Measurements from ENCODE around the gene PSMG3.

The PSMG3 gene

DNA sequence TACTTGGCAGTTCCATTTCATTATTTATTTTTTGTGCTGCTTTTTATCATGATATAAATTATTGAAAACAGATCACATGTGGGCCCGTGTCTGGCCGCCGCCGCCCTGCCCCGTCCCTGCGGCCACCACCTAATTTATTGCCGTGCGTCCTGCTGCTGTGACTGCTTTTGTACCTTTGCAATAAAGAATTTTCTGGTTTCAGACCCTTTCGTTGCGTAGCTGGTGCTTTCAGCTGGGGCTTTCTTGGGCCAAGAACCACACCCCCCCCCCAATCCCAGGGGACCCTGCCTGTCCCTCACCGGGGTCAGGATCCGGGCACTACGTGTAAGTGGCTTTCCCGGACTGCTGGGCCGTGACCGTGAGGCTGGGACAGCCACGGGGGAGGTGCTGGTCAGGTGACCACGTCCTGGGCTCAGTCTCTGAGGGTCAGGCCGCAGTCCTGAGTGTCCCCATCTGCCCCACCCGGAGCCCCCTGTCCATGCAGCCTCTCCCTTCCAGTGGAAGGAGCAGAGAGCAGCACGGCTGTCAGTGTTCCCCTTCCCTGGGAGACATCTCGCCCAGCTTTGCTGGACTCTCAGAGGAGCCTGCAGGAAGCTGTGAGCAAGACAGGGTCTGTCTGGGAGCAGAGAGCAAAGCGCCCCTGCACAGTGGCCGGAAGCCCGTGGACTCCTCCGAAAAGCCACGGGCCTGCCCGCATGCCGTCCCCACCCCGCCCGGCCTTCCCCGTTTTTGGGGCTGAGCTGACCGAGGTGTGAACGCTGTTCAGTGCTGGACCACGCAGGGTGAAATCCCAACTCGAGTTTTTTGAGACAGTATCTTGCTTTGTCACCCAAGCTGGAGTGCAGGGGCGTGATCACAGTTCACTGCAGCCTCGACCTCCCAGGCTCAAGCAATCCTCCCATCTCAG is 26.7 kb downstream of the PSMG3 start:
- no peak for DNase-seq

DNA sequence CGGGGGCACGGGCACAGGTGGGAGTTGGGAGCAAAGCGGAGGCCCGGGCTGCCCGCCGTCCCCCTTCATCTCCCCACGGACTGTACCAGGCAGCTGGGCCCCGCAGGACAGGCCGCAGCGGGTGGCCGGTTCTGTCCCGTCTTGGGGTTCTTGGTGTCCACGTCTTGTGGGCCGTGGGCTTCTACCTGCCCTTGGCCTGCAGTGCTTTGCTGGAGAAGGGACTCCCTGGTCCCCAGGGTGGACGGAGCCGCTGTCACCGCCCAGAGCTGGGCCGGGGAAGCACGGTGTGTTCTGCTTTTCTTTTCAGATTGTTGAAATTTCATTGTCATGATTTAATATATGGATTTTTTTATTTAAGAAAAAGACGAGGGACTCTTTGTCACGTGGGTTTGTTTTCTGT is 27.5 kb downstream of the PSMG3 start:
- no peak for DNase-seq

DNA sequence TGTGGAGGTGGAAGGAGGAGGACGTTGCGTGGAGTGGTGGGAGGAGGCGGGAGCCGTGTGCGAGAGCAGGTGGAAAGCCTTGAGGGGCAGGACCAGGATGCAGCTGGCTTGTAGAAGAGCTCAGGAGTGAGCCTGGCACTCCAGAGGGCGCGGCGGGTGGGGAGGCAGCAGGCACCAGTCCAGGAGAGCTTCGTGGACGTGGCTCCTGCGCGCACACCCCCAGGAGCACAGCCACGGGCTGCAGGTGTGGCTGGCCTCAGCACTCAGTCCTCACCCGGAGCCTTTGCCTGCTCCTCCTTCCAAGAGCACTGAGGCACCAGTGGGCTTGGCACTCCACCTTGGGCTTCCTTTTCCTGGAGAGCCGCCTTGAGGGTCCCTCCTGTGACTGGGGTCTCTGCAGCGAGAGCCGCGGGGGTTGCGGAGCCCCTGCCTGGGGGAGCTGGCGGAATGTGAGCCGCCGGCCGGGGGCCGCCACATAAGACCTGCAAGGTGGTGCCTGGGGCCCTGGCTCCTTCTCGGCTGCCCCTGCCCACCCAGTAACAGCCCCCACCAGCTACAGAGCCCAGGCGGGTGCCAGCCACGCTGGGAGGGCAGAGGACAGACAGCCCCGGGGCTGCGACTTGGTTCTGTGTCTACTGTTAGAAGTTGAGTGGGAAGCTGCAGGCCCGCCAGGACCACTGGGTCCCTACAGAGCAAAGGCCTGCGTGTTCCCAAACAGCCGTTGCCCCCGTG is 28.2 kb downstream of the PSMG3 start:
- no peak for DNase-seq

DNA sequence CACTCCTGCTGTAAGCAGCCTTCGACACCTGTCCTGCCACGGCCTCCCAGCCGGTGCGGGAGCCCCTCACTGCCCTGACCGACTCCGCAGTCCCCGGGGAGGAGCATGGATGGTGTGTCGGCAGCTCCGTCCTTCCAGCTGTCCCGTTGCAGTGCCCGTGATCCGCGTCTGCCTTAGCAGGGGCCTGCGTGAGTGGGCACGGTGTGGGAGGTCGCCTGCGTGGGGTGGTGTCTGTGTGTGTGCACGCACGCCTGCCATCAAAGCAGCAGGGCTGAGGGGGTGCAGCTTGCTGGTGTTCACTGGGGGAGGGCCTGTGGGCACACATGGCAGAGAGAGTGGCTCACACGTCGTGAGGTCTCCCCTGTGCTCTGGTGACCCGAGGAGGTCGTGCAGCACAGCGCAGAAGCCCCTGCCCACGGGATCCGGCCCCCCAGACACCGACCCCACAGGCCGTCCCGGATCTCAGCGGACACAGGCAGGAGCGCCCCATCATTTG is 29.0 kb downstream of the PSMG3 start:
- no peak for DNase-seq

DNA sequence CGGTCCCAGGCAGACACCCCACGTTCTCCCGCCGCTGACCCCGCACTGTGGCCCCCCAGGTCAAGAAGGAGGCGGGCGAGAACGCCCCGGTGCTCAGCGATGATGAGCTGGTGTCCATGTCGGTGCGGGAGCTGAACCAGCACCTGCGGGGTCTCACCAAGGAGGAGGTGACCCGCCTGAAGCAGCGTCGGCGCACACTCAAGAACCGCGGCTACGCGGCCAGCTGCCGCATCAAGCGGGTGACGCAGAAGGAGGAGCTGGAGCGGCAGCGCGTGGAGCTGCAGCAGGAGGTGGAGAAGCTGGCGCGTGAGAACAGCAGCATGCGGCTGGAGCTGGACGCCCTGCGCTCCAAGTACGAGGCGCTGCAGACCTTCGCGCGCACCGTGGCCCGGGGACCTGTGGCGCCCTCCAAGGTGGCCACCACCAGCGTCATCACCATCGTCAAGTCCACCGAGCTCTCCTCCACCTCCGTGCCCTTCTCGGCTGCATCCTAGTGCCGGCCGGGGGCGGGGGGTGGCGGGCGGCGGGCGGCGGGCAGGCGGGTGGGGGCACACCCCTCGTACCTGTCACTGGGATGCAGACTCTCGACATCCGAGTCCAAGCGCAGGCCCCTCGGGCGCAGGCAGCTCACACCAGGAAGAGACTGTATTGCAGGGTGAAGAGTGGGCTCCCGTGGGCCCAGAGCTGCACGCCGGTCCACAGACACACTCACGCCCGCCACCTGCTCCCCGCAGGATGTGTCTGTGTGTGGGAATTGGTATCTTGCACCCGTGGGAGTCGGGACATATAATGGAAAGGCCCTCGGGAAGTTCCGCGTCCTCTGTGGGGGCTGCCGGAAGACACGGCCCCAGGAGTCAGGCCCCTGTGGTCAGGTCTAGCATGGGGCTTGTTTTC is 29.7 kb downstream of the PSMG3 start:
- no peak for DNase-seq

DNA sequence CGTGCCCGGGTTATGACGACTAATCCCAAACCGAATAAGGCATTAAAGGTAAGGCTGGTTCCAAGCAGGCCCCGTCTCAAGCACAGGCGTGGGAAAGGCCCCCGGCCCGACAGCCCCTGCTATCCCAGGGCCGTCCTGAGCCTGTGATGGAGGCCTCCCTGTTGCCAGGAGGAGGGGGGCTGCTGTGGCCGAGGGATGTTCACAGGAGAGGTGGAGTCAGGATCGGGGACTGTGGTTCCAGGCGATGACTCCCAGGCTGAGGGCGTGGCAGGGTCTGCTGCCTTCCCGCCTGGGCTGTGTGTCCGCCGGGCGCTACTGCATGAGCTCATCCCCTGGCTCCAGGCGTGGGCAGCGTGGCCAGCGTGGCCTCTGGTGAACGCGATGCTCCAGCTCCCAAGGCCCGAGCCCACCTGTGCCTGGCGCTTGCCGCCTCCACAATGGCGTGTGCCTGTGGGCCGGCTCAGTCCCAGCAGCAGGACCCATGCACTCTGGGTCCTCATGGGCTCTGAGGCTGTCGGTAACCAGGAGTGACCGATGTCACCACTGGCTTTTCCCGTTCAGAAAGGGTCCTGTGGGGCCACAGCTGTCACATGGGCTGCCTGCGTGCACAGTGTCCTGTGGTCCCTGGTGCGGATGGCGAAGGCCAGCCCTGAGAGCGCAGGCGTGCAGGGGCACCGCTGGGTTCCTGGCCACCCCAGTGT is 30.5 kb downstream of the PSMG3 start:
- no peak for DNase-seq

DNA sequence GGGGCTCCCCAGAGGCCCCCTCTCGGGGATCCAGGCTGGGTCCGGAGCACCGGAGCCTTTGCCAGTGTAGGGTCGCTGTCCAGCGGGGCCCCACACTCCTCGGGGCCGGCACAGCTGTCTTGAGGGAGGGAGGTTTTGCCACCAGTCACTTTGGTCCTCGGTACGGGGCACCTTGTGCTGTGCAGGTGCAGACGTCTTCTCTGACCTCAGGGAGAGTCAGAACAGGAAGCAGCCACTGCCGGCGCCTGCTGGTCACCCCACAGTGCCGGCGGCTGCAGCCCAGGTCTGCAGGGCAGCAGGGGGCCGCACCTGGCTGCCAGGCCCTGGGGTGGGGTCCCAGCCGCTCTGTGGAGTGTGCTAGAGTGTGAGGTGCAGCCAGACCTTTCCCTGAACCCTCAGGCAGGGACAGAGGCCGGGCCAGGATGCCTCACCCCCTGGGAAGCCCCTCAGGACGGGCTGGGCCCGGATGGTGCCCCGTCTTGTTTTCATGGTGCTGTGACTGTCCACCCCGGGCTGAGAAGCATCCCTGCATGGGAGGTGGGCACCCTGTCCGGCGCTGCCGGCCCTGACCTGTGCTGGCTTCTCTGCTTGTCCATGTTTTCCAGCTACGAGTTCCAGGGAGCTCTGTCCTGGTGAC is 31.2 kb downstream of the PSMG3 start:
- no peak for DNase-seq

DNA sequence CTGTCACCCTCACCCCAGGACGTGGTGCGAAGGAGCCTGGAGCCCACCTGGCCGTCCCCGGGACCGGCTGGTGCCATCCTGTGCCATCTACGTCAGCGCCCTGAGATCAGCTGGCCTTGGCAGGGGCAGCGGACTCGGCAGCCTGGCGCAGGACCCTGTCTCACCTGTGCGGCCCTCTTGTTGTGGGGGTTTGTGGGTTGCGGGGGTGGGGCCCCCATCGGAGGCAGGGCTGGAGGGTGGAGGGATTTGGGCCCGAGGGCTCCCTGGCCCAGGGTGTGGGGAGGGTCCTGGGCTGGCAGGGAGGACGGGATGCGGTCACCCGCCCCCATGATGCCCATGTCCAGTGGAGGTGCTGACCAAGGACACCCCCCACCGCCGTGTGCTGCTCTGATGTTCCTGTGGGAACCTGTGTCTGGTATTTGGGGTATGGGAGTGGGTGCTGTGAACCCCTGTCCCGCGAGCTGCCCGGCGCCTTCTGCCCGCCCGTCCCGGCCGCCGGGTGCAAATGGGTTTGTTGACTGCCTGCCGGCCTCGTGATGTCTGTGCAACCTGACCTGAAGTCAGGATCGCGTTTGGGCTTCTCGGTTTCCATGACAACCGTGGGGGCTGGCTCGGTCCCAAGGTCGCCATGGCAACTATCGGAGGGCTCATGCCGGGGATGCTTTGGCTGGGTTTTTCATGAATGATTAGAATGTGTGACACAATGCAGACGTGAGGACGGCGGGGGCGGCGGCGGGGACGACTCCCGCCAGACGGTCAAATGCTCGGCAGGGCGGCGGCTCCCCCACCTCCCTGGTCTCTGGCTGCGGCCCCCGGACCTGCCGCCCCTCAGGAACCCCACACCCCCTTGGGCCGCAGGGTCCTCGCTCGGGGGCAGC is 32.1 kb downstream of the PSMG3 start:
- DNase-seq, result no peak

DNA sequence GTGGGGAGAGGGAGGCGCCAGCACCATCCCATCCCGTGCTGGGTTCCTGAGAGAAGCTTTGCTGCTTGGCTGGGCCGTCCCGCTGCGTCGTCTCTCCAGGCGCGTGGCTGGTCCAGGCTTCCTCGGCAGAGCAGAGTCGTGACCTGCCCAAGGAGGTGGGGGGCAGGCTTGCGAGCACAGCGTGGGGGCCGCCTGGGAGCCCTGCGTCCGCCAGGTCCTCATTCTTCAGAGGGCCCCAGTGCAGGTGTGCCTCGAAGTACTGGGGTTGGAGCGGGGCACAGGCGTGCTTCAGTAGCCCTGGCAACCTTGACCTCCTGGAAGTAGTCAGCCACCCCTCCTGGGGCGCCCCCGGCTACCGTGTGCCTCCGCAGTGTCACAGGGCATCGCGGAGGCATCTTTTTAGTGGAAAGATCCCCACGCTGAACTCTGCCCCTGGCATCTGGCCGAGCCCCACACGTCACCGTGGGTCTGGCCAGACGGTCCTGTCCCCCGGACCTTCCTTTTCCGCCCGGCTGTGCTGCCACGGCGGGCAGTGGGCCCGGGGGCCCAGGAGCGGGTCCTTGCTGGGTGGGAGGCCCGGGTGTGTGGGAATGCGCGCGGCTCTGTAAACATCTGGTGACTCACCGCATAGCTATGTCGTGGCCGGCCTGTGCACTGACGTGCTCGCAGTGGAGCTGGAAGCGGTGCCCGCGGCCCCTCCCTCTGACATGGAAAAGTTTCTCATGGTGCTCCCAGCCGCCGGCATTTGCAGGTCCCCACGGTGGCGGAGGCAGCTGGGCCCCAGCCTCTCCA is 32.9 kb downstream of the PSMG3 start:
- no peak for DNase-seq

DNA sequence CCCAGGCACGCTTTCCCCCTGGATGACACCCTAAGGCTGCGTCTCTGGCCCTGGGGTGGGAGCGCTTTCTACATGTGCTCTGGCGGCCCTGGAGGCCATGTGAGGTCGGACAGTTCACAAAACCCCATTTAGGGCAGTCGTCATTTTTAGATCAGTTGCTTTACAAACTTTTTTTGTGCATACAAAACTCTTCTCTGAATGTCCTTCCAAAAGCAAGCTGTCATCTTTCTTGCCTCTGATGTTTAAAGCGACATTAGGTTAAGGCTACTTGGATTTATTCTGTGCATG is 33.4 kb downstream of the PSMG3 start:
- DNase-seq, result no peak

DNA sequence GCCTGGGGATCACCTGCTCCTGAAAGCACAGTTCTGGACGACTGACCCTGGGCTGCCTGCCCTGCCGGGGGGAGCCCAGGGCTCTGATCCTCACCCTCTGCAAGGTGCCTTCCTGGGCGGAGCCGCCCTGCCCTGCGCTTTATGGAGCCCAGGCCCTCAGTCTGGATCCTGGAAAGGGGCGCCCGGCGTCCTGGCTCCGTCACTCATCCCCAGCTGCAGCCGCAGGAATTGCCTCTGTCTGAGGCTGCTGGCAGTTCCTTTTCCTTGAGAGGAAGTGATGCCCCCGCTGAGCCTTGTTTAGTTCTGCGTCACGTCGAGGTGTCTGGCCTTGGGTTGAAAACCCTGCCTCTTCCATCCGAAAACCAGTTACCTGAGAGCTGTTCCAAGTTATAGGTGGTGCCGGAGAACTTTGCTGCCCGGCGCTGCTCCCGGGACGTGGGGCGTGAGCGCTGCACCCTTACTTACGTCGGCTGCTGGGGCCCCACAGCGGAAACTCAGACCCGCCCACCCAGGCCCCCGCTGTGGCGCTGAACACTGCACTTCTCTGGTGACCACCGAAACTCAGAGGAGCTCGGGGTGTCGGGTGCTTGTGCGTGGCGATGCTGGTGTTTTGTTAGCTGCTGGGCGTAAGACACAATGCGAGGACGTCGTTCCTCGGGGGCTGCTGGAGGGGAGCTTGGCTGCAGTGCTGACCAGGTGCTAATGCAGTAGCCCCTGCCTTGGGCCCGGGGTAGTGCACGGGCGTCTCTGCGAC is 34.0 kb downstream of the PSMG3 start:
- no peak for DNase-seq

DNA sequence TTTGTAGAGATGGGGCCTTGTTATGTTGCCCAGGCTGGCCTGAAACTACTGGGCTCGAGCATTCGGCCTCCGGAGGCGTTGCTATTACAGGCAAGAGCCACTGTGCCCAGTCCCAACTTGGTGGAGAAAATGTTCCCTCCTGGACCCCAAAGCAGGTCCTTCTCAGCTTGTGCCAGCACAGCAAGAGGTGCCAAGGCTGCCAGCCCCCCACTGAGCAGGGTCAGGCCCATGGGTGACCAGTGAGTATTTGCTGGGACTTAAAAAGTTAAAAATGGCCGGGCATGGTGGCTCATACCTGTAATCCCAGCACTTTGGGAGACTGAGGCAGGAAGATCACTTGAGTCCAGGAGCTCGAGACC is 34.8 kb downstream of the PSMG3 start:
- no peak for DNase-seq

DNA sequence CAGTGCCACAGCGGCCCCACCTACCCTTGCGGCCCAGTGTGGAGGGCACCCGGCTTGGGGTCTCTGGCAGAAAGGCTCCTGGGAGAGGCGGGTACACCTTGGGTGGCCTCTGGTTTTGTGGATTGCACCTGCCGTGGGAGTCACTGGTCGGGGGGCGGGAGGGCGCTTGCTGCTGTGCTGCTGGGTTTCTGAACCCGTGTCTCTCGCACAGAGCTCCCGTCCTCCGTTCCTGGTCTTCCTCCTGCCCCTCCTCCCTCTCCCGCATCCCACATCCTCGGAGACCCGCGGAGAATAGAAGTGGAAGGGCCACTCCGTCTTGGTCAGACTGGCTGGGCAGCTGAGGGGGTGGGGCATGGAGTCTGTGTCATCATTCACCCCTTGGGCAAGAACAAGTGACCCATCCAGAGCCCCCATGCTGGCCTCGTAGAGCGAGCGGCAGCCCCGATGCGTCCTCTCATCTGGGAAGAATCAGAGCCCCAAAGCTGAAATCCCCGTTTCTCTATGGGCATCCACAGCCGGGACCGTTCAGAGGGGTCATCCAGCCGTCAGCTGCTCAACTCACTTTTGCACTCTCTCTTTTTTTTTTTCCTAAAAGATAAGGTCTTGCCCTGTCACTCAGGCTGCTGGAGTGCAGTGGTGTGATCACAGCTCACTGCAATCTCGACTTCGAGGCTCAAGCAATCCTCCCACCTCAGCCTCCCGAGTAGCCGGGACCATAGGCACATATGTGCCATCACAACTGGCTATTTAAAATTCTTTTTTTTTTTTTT is 35.3 kb downstream of the PSMG3 start:
- DNase-seq, result no peak

DNA sequence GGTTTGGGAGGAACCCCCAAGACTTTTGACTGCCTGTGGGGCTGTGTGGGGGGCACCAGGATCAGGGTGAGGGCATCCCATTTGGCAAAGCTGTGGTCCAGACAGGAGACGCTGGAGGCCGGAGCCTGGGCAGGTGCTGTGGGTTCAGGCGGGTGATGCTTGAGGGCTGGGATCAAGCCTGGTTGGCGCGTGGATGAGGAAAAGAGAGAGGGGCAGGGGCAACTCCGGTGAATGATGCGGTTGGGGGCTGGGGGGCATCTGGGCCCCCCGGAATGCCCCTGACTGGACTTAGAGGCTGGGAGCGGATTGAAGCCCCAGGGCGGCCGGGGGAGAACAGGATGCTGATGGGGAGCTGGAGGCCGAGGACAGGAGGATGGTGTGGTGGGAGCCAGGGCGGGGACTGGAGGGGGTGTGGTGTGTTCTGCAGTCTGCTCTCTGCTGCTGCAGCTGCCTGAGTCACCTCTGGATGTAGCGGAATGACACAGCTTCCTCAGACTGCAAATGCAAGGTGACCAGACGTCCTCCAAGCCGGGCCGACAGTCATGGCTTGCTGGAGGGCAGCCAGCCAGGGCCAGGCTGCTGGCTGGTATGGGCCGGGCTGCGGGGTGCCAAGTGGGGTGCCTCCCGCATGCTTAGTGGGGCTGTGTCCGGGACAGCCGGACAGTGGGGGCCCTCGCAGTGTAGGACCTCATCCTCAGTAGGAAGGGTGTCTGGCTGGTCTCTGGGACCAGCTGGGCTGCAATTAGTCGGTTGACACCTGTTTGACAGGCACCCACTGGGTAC is 36.1 kb downstream of the PSMG3 start:
- peak in 1 of 2 donors; percentile 40 for DNase-seq

DNA sequence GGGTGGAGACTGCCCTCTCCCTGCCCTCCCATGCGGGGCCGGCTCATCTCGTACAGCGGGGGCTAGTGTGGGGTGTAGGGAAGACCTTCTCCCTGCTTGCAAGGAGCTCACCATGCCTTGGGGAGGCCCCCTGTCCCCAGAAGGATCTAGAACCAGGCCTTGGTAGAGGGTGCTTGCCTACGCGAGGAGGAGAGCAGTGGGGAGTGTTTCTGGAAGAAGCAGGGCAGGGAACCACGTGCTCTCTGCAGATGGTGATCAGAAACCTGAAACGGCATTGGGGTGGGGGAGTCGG is 36.6 kb downstream of the PSMG3 start:
- no peak for DNase-seq

DNA sequence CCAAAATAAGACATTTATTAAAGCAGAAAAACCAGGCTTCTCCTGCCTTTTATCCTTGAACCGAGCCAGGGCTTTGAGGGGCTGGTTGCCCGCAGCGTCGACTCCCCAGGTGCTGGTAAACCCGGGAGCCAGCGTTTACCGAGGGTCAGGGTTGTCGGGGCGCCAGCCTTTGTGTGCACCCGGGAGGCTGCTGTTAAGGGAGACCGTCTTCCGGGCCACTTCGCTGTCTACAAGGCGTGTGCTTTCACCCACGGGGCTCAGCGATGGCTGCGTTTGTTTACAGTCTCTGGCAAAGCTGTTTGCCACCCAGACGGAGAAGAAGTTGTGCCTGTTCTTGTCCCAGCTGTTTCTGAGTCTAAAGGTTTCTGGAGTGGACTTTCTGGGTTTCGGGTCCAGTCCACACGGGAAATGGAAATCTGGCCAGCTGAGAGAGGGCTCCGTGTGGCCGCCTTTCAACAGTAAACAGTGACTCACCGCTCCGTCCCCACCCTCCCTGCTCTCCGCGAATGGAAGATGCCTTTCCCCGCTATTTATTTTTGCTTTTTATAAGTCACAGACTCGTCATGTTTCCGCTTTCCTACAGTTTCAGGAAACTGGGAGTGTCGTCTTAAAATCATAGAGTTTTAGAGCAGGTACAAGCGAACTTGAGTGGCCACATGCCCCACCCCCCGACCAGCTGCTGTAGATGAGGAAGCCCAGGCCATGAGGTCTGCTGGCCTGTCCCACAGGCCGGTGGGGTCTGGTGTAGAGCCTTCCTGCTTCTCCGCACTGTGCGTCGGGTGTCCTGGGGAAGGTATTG is 37.2 kb downstream of the PSMG3 start:
- DNase-seq, result peak; percentile 64 to 95

DNA sequence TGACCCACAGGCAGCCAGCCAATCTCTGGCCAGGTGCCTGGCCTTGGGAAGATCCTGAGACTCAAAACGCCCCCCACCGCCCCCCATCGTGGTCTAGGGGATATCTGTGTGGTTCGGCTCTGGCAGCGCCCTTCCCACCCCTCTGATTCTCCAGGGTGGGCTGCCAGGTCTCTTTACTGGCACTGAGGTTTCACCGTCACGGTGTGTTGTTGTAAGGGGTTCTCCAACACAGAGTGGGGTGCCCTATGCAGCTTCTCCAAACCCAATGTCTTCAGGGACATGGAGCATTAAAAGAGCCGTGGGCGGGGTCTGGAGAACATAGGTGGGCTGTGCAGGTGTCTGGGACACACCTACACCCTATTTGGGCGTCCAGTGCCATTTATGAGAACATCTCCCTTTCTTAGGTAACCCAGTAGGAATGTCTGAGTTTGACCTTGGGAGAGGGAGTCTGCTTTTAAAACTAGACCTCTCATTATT is 37.8 kb downstream of the PSMG3 start:
- DNase-seq, result no peak

All from bone marrow (tissue), 2 donors.